ACC112 (cell line): ENCODE results near the gene EMILIN1.

ENCODE experiments used
- H2AFZ ChIP-seq: fragments of 200-600 bp; sonication (generic); one replicate; pipeline ENCODE4 v1.6.0; 2017; ENCODE audit warnings: antibody characterized with exemption, low read length; ENCODE audit not compliant: unreplicated experiment
- H3K27ac ChIP-seq: fragments of 200-600 bp; sonication (generic); 2 replicates; pipeline ENCODE4 v1.5.1; 2014; ENCODE audit warnings: low read depth, mild to moderate bottlenecking, antibody characterized with exemption, low read length, moderate library complexity
- H3K27me3 ChIP-seq: fragments of 200-600 bp; sonication (generic); 2 replicates; pipeline ENCODE4 v1.6.1; 2014; ENCODE audit warnings: mild to moderate bottlenecking, antibody characterized with exemption, low read length, moderate library complexity, mixed read lengths; ENCODE audit not compliant: insufficient read depth
- H3K36me3 ChIP-seq: fragments of 200-600 bp; sonication (generic); 2 replicates; pipeline ENCODE4 v1.6.1; 2016; ENCODE audit warnings: mild to moderate bottlenecking, antibody characterized with exemption, low read length, moderate library complexity, mixed read lengths; ENCODE audit not compliant: insufficient read depth
- H3K4me1 ChIP-seq: fragments of 200-600 bp; sonication (generic); one replicate; pipeline ENCODE4 v1.6.1; 2016; ENCODE audit warnings: low read length, mixed read lengths; ENCODE audit not compliant: insufficient read depth, unreplicated experiment, control insufficient read depth
- H3K4me3 ChIP-seq: fragments of 200-600 bp; sonication (generic); 2 replicates; pipeline ENCODE4 v1.5.1; 2014; ENCODE audit warnings: mild to moderate bottlenecking, low read depth, low read length
- H3K79me2 ChIP-seq: fragments of 200-600 bp; sonication (generic); one replicate; pipeline ENCODE4 v1.6.0; 2016; ENCODE audit warnings: low read length; ENCODE audit not compliant: control insufficient read depth, unreplicated experiment, insufficient read depth

Gene EMILIN1

GRCh38 chr2:27054721-27055120 is 23.7 kb upstream of the EMILIN1 start:
- H3K79me2 ChIP-seq, result no peaks in the 10 kb centered on the region
- H3K4me3 ChIP-seq, result no peak overlapping the region
- no peaks in the 10 kb centered on the region for H3K36me3 ChIP-seq
- no peak overlapping the region for H2AFZ ChIP-seq
- H3K27me3 ChIP-seq, result no peaks in the 10 kb centered on the region
- H3K27ac ChIP-seq, result no peak overlapping the region
- H3K4me1 ChIP-seq, result peaks cover 6% of the 10 kb centered on the region

- no peak overlapping the region for H2AFZ ChIP-seq
- no peaks in the 10 kb centered on the region for H3K79me2 ChIP-seq
- H3K36me3 ChIP-seq, result no peaks in the 10 kb centered on the region
- peaks cover 4% of the 10 kb centered on the region for H3K4me1 ChIP-seq
- no peak overlapping the region for H3K27ac ChIP-seq
- H3K27me3 ChIP-seq, result no peaks in the 10 kb centered on the region
- no peak overlapping the region for H3K4me3 ChIP-seq
These were observed 21.2 kb upstream of the EMILIN1 start for GRCh38 chr2:27057184-27057583.

- Histone ChIP-seq H2AFZ (no peak overlapping the region), H3K79me2 (no peaks in the 10 kb centered on the region), H3K4me1 (no peaks in the 10 kb centered on the region), H3K4me3 (no peak overlapping the region), H3K36me3 (no peaks in the 10 kb centered on the region), H3K27ac (no peak overlapping the region), H3K27me3 (no peaks in the 10 kb centered on the region)
These were observed 20.2 kb upstream of the EMILIN1 start for GRCh38 chr2:27058210-27058609.

GRCh38 chr2:27059141-27059820 is 19.1 kb upstream of the EMILIN1 start:
- Histone ChIP-seq H3K4me1 (peaks cover 7% of the 10 kb centered on the region), H3K79me2 (no peaks in the 10 kb centered on the region), H3K27ac (no peak overlapping the region), H3K4me3 (no peak overlapping the region), H3K27me3 (no peaks in the 10 kb centered on the region), H2AFZ (no peak overlapping the region), H3K36me3 (no peaks in the 10 kb centered on the region)

GRCh38 chr2:27060323-27060722 is 18.1 kb upstream of the EMILIN1 start:
- H3K27me3 ChIP-seq, result no peaks in the 10 kb centered on the region
- H3K79me2 ChIP-seq, result no peaks in the 10 kb centered on the region
- H2AFZ ChIP-seq, result no peak overlapping the region
- no peak overlapping the region for H3K4me3 ChIP-seq
- H3K4me1 ChIP-seq, result peaks cover 7% of the 10 kb centered on the region
- no peak overlapping the region for H3K27ac ChIP-seq
- no peaks in the 10 kb centered on the region for H3K36me3 ChIP-seq

- H3K4me1 ChIP-seq, result peaks cover 22% of the 10 kb centered on the region
- H3K79me2 ChIP-seq, result peaks cover 27% of the 10 kb centered on the region
- H3K36me3 ChIP-seq, result peaks cover 29% of the 10 kb centered on the region; the same call in 1 of the 2 replicates
These were observed 13.3 kb upstream of the EMILIN1 start for GRCh38 chr2:27065128-27065527.

GRCh38 chr2:27067385-27067784 is 11.0 kb upstream of the EMILIN1 start:
- H3K4me3 ChIP-seq, result no peak overlapping the region
- no peaks in the 10 kb centered on the region for H3K27me3 ChIP-seq
- H3K36me3 ChIP-seq, result peaks cover 29% of the 10 kb centered on the region; the same call in 1 of the 2 replicates
- peaks cover 27% of the 10 kb centered on the region for H3K4me1 ChIP-seq
- peaks cover 39% of the 10 kb centered on the region for H3K79me2 ChIP-seq
- no peak overlapping the region for H3K27ac ChIP-seq
- H2AFZ ChIP-seq, result no peak overlapping the region

More at GRCh38 chr2:27065128-27065527, 13.3 kb upstream of the EMILIN1 start:
- H2AFZ ChIP-seq, result no peak overlapping the region
- no peak overlapping the region for H3K27ac ChIP-seq
- no peak overlapping the region for H3K4me3 ChIP-seq
- no peaks in the 10 kb centered on the region for H3K27me3 ChIP-seq

- Histone ChIP-seq H3K27me3 (no peaks in the 10 kb centered on the region), H3K27ac (no peak overlapping the region), H3K79me2 (peaks cover 39% of the 10 kb centered on the region), H3K36me3 (peaks cover 29% of the 10 kb centered on the region; the same call in 1 of the 2 replicates), H3K4me3 (peak overlapping the region; percentile 100), H3K4me1 (peaks cover 35% of the 10 kb centered on the region), H2AFZ (no peak overlapping the region)
These were observed 9.0 kb upstream of the EMILIN1 start for GRCh38 chr2:27069436-27069835.

- H3K79me2 ChIP-seq, result peaks cover 39% of the 10 kb centered on the region
- H3K4me3 ChIP-seq, result peak overlapping the region; percentile 100
- no peak overlapping the region for H3K27ac ChIP-seq
- H3K36me3 ChIP-seq, result peaks cover 29% of the 10 kb centered on the region; the same call in 1 of the 2 replicates
- no peak overlapping the region for H2AFZ ChIP-seq
- peaks cover 41% of the 10 kb centered on the region for H3K4me1 ChIP-seq
- no peaks in the 10 kb centered on the region for H3K27me3 ChIP-seq
These were observed 8.3 kb upstream of the EMILIN1 start for GRCh38 chr2:27069961-27070618.

- Histone ChIP-seq H3K79me2 (peaks cover 39% of the 10 kb centered on the region), H3K36me3 (peaks cover 27% of the 10 kb centered on the region; the same call in 1 of the 2 replicates), H3K27ac (peak overlapping the region; percentile 68), H3K4me3 (peak overlapping the region; percentile 100), H3K27me3 (no peaks in the 10 kb centered on the region), H3K4me1 (peaks cover 43% of the 10 kb centered on the region), H2AFZ (peak overlapping the region; percentile 95)
These were observed 7.7 kb upstream of the EMILIN1 start for GRCh38 chr2:27070653-27071276.
